GM23338 (cell line): ENCODE results near the gene PET117. TPM values are rescaled to one million over a fixed set of nuclear protein-coding genes. Genes with fewer than 3 reads are reported as not detected.
"Not testable (repeated sequence)": the region's sequence is repeated elsewhere in the genome, so short reads cannot be mapped to it uniquely, and the experiment has no call there.

Experiments used
- ATAC-seq: fragments of 200-7000 bp; cut with Tn5 transposase; 3 replicates; pipeline ENCODE4 v1.9.1; 2020
- DNase-seq: peaks from one replicate; pipeline ENCODE4 v3.0.0-alpha.2; 2015; ENCODE audit warnings: low spot score
- H2AFZ ChIP-seq: fragments of 200-600 bp; sonication (generic); 2 replicates; pipeline ENCODE4 v1.8.0; 2016; ENCODE audit warnings: antibody characterized with exemption, mild to moderate bottlenecking, moderate library complexity
- H3F3A ChIP-seq: fragments of 200-600 bp; sonication (generic); replicated peaks from 2 replicates; pipeline ENCODE4 v1.8.0; 2017; ENCODE audit warnings: antibody characterized with exemption, mixed run types, low read depth
- H3K27ac ChIP-seq: fragments of 200-600 bp; sonication (generic); 2 replicates; pipeline ENCODE4 v1.6.1; 2016; ENCODE audit warnings: low read depth
- H3K27me3 ChIP-seq: fragments of 200-600 bp; sonication (generic); 2 replicates; pipeline ENCODE4 v1.8.0; 2016; ENCODE audit warnings: mild to moderate bottlenecking, mixed run types, moderate library complexity; ENCODE audit not compliant: insufficient read depth
- H3K36me3 ChIP-seq: fragments of 200-600 bp; sonication (generic); 2 replicates; pipeline ENCODE4 v1.8.0; 2016; ENCODE audit warnings: mild to moderate bottlenecking; ENCODE audit not compliant: insufficient read depth
- H3K4me1 ChIP-seq: fragments of 200-600 bp; sonication (generic); 2 replicates; pipeline ENCODE4 v1.8.0; 2016; ENCODE audit warnings: mild to moderate bottlenecking, moderate library complexity; ENCODE audit not compliant: insufficient read depth
- H3K4me2 ChIP-seq: fragments of 200-600 bp; sonication (generic); 2 replicates; pipeline ENCODE4 v1.7.1; 2017; ENCODE audit warnings: mixed run types
- H3K4me3 ChIP-seq: fragments of 200-600 bp; sonication (generic); 2 replicates; pipeline ENCODE4 v1.6.1; 2016; ENCODE audit warnings: mixed run types
- H3K79me2 ChIP-seq: fragments of 200-600 bp; sonication (generic); replicated peaks from 2 replicates; pipeline ENCODE4 v1.8.0; 2017; ENCODE audit warnings: mild to moderate bottlenecking; ENCODE audit not compliant: insufficient read depth
- H3K9me2 ChIP-seq: fragments of 200-600 bp; sonication (generic); 2 replicates; pipeline ENCODE4 v1.8.0; 2017; ENCODE audit not compliant: insufficient read depth
- H4K20me1 ChIP-seq: fragments of 200-600 bp; sonication (generic); replicated peaks from 2 replicates; pipeline ENCODE4 v1.8.0; 2017; ENCODE audit warnings: mild to moderate bottlenecking; ENCODE audit not compliant: insufficient read depth
- H3K27ac Mint-ChIP-seq: 2 replicates; pipeline ENCODE4 v1.8.0; 2020; ENCODE audit warnings: inconsistent platforms, mild to moderate bottlenecking, moderate library complexity, mixed read lengths
- H3K27me3 Mint-ChIP-seq: 3 replicates; pipeline ENCODE4 v1.8.0; 2022; ENCODE audit warnings: low read depth, mild to moderate bottlenecking, moderate library complexity, mixed read lengths, inconsistent platforms; ENCODE audit not compliant: insufficient read depth, poor library complexity
- H3K36me3 Mint-ChIP-seq: 3 replicates; pipeline ENCODE4 v1.8.0; 2021; ENCODE audit warnings: low read depth, mild to moderate bottlenecking, inconsistent platforms, moderate library complexity, mixed read lengths
- H3K4me1 Mint-ChIP-seq: 3 replicates; pipeline ENCODE4 v1.8.0; 2020; ENCODE audit warnings: mild to moderate bottlenecking, inconsistent platforms, mixed read lengths
- H3K4me3 Mint-ChIP-seq: 3 replicates; pipeline ENCODE4 v1.8.0; 2021; ENCODE audit warnings: moderate library complexity, mild to moderate bottlenecking, inconsistent platforms, mixed read lengths
- H3K9me3 Mint-ChIP-seq: 3 replicates; pipeline ENCODE4 v1.8.0; 2020; ENCODE audit warnings: moderate library complexity, mild to moderate bottlenecking, inconsistent platforms, mixed read lengths
- CREB1 ChIP-seq: fragments of 250-450 bp; sonication (Bioruptor Pico); IDR thresholded peaks from 2 replicates; pipeline ENCODE4 v1.5.0; 2020; ENCODE audit warnings: low read depth, mild to moderate bottlenecking, moderate library complexity
- EZH2phosphoT487 ChIP-seq: fragments of 200-600 bp; sonication (generic); IDR thresholded peaks from one replicate; pipeline ENCODE4 v1.8.1; 2018; ENCODE audit warnings: antibody characterized with exemption; ENCODE audit not compliant: unreplicated experiment
- ZNF462 ChIP-seq: fragments of 250-450 bp; sonication (Bioruptor Pico); IDR thresholded peaks from 2 replicates; pipeline ENCODE4 v1.5.0; 2020; ENCODE audit warnings: mild to moderate bottlenecking, moderate library complexity
- polyA plus RNA-seq: library from polyadenylated mRNA; unstranded; fragments of >200 nt; fragmentation: Nextera tagmentation; extraction: Ambion mirVana; gene quantifications from 2 replicates; pipeline ENCODE4 v1.2.1, GENCODE V29; 2016
- total RNA-seq: library from RNA; depleted of rRNA; stranded (reverse); fragments of >200 nt; shearing (Covaris generic); gene quantifications from 2 replicates; pipeline ENCODE4 v1.2.3, GENCODE V29; 2014
- TF ChIP-seq, protein P1 (sequence below), 2 experiments: fragments of 200-600 bp in 1 of 2; sonication (generic) in 1 of 2; conservative IDR thresholded peaks; 2 replicates each; pipeline versions ENCODE4 v1.5.1 to v1.6.1; 2016 to 2017; ENCODE audit warnings: antibody characterized with exemption in 2 of 2, low read depth in 2 of 2, mild to moderate bottlenecking in 2 of 2, moderate library complexity in 1 of 2

Gene PET117
- total and polyA plus RNA-seq, 2 experiments from 2014 or later = 21.7 to 41.9 TPM

DNA sequence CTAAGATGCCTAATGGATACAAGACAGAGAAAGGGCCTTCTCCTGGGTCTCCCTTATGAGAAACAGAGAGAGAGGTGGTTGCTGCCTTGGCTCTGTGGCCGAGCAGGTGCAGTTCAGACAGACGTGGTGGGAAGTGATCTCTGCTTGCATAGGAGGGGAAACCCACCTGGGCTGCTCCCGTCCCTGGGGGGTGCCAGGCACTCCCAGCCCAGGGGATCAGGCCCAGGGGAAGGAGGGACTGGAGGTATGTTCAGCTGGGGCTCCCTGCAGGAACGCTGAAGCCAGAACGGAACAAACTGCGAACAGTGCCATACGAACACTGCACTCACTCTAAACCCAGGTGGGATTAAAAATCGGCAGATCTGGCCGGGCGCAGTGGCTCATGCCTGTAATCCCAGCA lies 44.3 kb upstream of the PET117 start (continued):
- TF ChIP-seq ZNF462 (CRISPR knock-in tag) = no peak
- no peak for TF ChIP-seq EZH2phosphoT487

DNA sequence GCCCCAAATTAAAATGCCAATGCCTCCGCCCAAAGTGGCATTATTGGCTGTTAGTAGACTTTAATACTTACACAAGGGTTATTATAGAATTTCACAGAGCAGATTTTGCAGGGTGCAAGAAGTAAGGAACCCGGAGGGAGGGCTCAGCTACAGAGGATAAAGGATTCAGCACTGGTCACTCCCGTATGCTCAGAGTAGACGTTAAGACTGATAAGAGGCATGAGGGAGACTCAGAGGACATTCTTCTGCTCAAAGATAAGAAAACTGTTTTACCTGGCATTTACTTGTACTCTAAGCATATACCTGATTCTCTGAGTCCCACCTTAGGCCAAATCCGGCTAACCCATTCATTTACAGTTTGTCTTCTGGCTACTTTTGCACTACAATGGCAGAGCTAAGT lies 43.5 kb upstream of the PET117 start:
- Histone ChIP-seq H3K9me2 (no peaks in the 10 kb centered on the region), H3K4me1 (no peaks in the 10 kb centered on the region), H3K27me3 (no peaks in the 10 kb centered on the region), H3K36me3 (no peaks in the 10 kb centered on the region), H3K79me2 (no peaks in the 10 kb centered on the region), H3K4me2 (no peak overlapping the region), H3K27ac (no peak overlapping the region), H3F3A (no peaks in the 10 kb centered on the region), H4K20me1 (no peaks in the 10 kb centered on the region), H3K4me3 (no peak overlapping the region), H2AFZ (0 out of 2 replicates have a peak overlapping the region, but pooled peaks have one; percentile 87)
- ATAC-seq (no peak), DNase-seq (no peak)
- TF ChIP-seq, protein P1, sequence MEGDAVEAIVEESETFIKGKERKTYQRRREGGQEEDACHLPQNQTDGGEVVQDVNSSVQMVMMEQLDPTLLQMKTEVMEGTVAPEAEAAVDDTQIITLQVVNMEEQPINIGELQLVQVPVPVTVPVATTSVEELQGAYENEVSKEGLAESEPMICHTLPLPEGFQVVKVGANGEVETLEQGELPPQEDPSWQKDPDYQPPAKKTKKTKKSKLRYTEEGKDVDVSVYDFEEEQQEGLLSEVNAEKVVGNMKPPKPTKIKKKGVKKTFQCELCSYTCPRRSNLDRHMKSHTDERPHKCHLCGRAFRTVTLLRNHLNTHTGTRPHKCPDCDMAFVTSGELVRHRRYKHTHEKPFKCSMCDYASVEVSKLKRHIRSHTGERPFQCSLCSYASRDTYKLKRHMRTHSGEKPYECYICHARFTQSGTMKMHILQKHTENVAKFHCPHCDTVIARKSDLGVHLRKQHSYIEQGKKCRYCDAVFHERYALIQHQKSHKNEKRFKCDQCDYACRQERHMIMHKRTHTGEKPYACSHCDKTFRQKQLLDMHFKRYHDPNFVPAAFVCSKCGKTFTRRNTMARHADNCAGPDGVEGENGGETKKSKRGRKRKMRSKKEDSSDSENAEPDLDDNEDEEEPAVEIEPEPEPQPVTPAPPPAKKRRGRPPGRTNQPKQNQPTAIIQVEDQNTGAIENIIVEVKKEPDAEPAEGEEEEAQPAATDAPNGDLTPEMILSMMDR (conservative IDR thresholded peaks at IDR 0.05; ENCODE audit: low read depth in 2 of 2) = no peak
- TF ChIP-seq CREB1 (CRISPR knock-in tag) = no peak
- Mint-ChIP-seq H3K27ac (no peak overlapping the region), H3K4me3 (no peak overlapping the region), H3K27me3 (peaks cover 5% of the 10 kb centered on the region), H3K9me3 (no peaks in the 10 kb centered on the region), H3K36me3 (no peaks in the 10 kb centered on the region), H3K4me1 (no peaks in the 10 kb centered on the region)

- H3K4me3 ChIP-seq, H3K27ac Mint-ChIP-seq, H3K4me1 ChIP-seq, ATAC-seq, DNase-seq, H3K27me3 Mint-ChIP-seq, H3K79me2 ChIP-seq, H3F3A ChIP-seq, H3K9me2 ChIP-seq, H3K27me3 ChIP-seq, H3K9me3 Mint-ChIP-seq, H3K36me3 ChIP-seq, H4K20me1 ChIP-seq, H3K4me3 Mint-ChIP-seq, H3K36me3 Mint-ChIP-seq: not testable (repeated sequence)
- Histone ChIP-seq H3K4me2 (peak overlapping the region; percentile 72; the same call in 1 of the 2 replicates), H3K27ac (peak overlapping the region; percentile 18; the same call in 1 of the 2 replicates), H2AFZ (peak overlapping the region; percentile 86; the same call in 1 of the 2 replicates)
- H3K4me1 Mint-ChIP-seq = peaks cover 10% of the 10 kb centered on the region; the same call in 2 of the 3 replicates
These were observed 37.1 kb upstream of the PET117 start for GRCh38 chr20:18100569-18100968.
